ENCODE results near the gene CATSPER3. TPM values are rescaled to one million over a fixed set of nuclear protein-coding genes. Genes with fewer than 3 reads are reported as not detected.

The CATSPER3 gene
- polyA plus RNA-seq, 1 donor from 2014 or later, result 0.17 TPM

DNA sequence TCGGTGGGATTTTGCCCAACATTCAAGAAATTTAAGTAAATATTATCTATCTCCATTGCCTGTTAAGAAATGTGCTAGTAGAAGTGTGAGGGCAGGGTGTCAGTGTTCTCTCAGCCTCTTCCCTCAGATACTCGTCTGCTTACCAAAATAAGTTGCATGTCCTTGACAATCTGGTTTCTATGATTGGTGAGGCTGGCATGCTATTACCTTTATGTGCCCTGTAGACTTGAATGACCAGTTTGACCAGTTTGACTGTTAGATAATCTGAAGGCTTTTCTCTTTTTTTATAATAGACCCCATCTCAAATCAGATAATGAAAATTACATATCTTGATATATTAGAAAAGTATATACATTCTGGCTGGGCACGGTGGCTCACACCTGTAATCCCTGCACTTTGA, 348 bp downstream of the CATSPER3 start:
- Histone ChIP-seq H3F3A (ENCODE audit: insufficient read depth, low read length, poor library complexity, severe bottlenecking) (no peaks in the 10 kb centered on the region), H3K4me2 (ENCODE audit: low read length) (no peak overlapping the region), H3K9me3 (ENCODE audit: low read length) (no peaks in the 10 kb centered on the region), H2AFZ (ENCODE audit: low read depth, low read length) (no peak overlapping the region), H3K27ac (ENCODE audit: low read length) (no peak overlapping the region), H3K9me2 (ENCODE audit: insufficient read depth, low read length) (no peaks in the 10 kb centered on the region), H3K4me3 (ENCODE audit: low read length) (no peak overlapping the region), H3K36me3 (ENCODE audit: insufficient read depth, low read length) (no peaks in the 10 kb centered on the region), H3K27me3 (ENCODE audit: insufficient read depth, low read depth, low read length) (no peaks in the 10 kb centered on the region), H4K20me1 (ENCODE audit: insufficient read depth) (no peaks in the 10 kb centered on the region), H3K9ac (ENCODE audit: low read length) (no peak overlapping the region), H3K79me2 (replicated peaks; ENCODE audit: insufficient read depth, low read length) (no peaks in the 10 kb centered on the region)
- TF ChIP-seq TAF1 (IDR thresholded peaks at IDR 0.05; ENCODE audit: low read depth), result no peak
- TF ChIP-seq POLR2AphosphoS5 (IDR thresholded peaks at IDR 0.05), result no peak
- no peak for TF ChIP-seq EZH2 (IDR thresholded peaks at IDR 0.05; ENCODE audit: borderline replicate concordance, insufficient read depth, low read length, poor library complexity, severe bottlenecking)
- TF ChIP-seq EP300 (conservative IDR thresholded peaks at IDR 0.05; ENCODE audit: poor library complexity, severe bottlenecking), result no peak
- TF ChIP-seq, protein P1, sequence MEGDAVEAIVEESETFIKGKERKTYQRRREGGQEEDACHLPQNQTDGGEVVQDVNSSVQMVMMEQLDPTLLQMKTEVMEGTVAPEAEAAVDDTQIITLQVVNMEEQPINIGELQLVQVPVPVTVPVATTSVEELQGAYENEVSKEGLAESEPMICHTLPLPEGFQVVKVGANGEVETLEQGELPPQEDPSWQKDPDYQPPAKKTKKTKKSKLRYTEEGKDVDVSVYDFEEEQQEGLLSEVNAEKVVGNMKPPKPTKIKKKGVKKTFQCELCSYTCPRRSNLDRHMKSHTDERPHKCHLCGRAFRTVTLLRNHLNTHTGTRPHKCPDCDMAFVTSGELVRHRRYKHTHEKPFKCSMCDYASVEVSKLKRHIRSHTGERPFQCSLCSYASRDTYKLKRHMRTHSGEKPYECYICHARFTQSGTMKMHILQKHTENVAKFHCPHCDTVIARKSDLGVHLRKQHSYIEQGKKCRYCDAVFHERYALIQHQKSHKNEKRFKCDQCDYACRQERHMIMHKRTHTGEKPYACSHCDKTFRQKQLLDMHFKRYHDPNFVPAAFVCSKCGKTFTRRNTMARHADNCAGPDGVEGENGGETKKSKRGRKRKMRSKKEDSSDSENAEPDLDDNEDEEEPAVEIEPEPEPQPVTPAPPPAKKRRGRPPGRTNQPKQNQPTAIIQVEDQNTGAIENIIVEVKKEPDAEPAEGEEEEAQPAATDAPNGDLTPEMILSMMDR (IDR thresholded peaks at IDR 0.05; ENCODE audit: poor library complexity, severe bottlenecking), result no peak
- TF ChIP-seq MXI1 (conservative IDR thresholded peaks at IDR 0.05; ENCODE audit: poor library complexity, severe bottlenecking), result no peak
- no peak for TF ChIP-seq RAD21 (conservative IDR thresholded peaks at IDR 0.05)
- no peak for TF ChIP-seq SMC3 (conservative IDR thresholded peaks at IDR 0.05; ENCODE audit: poor library complexity)
- TF ChIP-seq, protein P2, sequence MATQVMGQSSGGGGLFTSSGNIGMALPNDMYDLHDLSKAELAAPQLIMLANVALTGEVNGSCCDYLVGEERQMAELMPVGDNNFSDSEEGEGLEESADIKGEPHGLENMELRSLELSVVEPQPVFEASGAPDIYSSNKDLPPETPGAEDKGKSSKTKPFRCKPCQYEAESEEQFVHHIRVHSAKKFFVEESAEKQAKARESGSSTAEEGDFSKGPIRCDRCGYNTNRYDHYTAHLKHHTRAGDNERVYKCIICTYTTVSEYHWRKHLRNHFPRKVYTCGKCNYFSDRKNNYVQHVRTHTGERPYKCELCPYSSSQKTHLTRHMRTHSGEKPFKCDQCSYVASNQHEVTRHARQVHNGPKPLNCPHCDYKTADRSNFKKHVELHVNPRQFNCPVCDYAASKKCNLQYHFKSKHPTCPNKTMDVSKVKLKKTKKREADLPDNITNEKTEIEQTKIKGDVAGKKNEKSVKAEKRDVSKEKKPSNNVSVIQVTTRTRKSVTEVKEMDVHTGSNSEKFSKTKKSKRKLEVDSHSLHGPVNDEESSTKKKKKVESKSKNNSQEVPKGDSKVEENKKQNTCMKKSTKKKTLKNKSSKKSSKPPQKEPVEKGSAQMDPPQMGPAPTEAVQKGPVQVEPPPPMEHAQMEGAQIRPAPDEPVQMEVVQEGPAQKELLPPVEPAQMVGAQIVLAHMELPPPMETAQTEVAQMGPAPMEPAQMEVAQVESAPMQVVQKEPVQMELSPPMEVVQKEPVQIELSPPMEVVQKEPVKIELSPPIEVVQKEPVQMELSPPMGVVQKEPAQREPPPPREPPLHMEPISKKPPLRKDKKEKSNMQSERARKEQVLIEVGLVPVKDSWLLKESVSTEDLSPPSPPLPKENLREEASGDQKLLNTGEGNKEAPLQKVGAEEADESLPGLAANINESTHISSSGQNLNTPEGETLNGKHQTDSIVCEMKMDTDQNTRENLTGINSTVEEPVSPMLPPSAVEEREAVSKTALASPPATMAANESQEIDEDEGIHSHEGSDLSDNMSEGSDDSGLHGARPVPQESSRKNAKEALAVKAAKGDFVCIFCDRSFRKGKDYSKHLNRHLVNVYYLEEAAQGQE (IDR thresholded peaks at IDR 0.05; ENCODE audit: borderline replicate concordance), result no peak

DNA sequence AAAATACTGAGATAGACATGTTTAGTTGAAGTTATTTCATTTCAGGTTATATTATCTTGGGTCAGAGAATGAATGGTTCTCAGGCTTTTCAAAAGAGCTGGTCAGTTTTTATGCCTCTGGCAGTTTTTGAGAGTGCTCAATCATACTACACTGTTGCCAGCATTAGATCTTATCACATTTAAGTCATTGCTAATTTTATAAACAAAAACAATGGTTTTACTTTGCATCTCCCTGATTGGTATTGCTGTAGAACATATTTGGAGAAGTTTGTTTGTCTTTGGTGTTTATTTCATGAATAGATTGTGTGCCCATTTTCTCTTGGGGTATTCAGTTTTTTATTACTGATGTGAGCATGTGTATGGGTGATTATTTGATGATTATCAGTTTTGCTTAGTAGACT, 1.5 kb downstream of the CATSPER3 start:
- Histone ChIP-seq H3K9me3 (ENCODE audit: low read length) (no peaks in the 10 kb centered on the region), H3K4me3 (ENCODE audit: low read length) (no peak overlapping the region)

More for the DNA sequence above, 1.5 kb downstream of the CATSPER3 start:
- Histone ChIP-seq H3F3A (ENCODE audit: insufficient read depth, low read length, poor library complexity, severe bottlenecking) (no peaks in the 10 kb centered on the region), H3K79me2 (replicated peaks; ENCODE audit: insufficient read depth, low read length) (no peaks in the 10 kb centered on the region), H3K4me2 (ENCODE audit: low read length) (no peak overlapping the region), H3K27me3 (ENCODE audit: insufficient read depth, low read depth, low read length) (no peaks in the 10 kb centered on the region), H3K9ac (ENCODE audit: low read length) (no peak overlapping the region), H4K20me1 (ENCODE audit: insufficient read depth) (no peaks in the 10 kb centered on the region), H3K27ac (ENCODE audit: low read length) (no peak overlapping the region), H2AFZ (ENCODE audit: low read depth, low read length) (no peak overlapping the region), H3K36me3 (ENCODE audit: insufficient read depth, low read length) (no peaks in the 10 kb centered on the region), H3K9me2 (ENCODE audit: insufficient read depth, low read length) (no peaks in the 10 kb centered on the region)
- TF ChIP-seq RAD21 (conservative IDR thresholded peaks at IDR 0.05) (no peak), MXI1 (conservative IDR thresholded peaks at IDR 0.05; ENCODE audit: poor library complexity, severe bottlenecking) (no peak), EZH2 (IDR thresholded peaks at IDR 0.05; ENCODE audit: borderline replicate concordance, insufficient read depth, low read length, poor library complexity, severe bottlenecking) (no peak), POLR2AphosphoS5 (IDR thresholded peaks at IDR 0.05) (no peak), EP300 (conservative IDR thresholded peaks at IDR 0.05; ENCODE audit: poor library complexity, severe bottlenecking) (no peak), SMC3 (conservative IDR thresholded peaks at IDR 0.05; ENCODE audit: poor library complexity) (no peak), TAF1 (IDR thresholded peaks at IDR 0.05; ENCODE audit: low read depth) (no peak)
- TF ChIP-seq, protein P1 (IDR thresholded peaks at IDR 0.05; ENCODE audit: poor library complexity, severe bottlenecking), result no peak
- TF ChIP-seq, protein P2 (IDR thresholded peaks at IDR 0.05; ENCODE audit: borderline replicate concordance), result no peak

Data from neural cell (in vitro differentiated cells).